Measurements from ENCODE around the gene CAPN10. TPM values are rescaled to one million over a fixed set of nuclear protein-coding genes. Genes with fewer than 3 reads are reported as not detected.

Gene CAPN10
- total and polyA plus RNA-seq, 4 donors, result 28.2 to 42.9 (median 33.5) TPM

- H3K9me3 ChIP-seq (ENCODE audit: control insufficient read depth in 4 of 4, insufficient read depth in 3 of 4, low read length in 3 of 4), result no peaks in the 10 kb centered on the region
- peaks cover 0 to 30% (median 0%) of the 10 kb centered on the region in 4 donors for H3K36me3 ChIP-seq (ENCODE audit: control insufficient read depth in 4 of 4, insufficient read depth in 4 of 4, low read length in 4 of 4)
- H3K27me3 ChIP-seq (ENCODE audit: control insufficient read depth in 3 of 3, insufficient read depth in 3 of 3, low read length in 2 of 3), result no peaks in the 10 kb centered on the region
- peaks cover 0 to 9% (median 5%) of the 10 kb centered on the region in 5 donors for H3K4me1 ChIP-seq (ENCODE audit: control insufficient read depth in 5 of 5, insufficient read depth in 5 of 5, low read length in 5 of 5)
- ATAC-seq (ENCODE audit: insufficient read depth, low FRiP score), result no peak
- TF ChIP-seq CTCF (IDR thresholded peaks at IDR 0.05; ENCODE audit: control extremely low read depth, extremely low read depth), result no peak
- DNase-seq, result no peak
- WGBS, 2 donors, result 84 to 94% methylated on average over 20 of the region's 20 CpGs
- H3K9ac ChIP-seq (ENCODE audit: insufficient read depth in 1 of 2, low read length in 2 of 2), result no peak overlapping the region
- no peak overlapping the region for H3K27ac ChIP-seq (ENCODE audit: low read depth in 1 of 2, low read length in 1 of 2)
- no peak overlapping the region for H3K4me3 ChIP-seq
These were observed 14.7 kb downstream of the CAPN10 start for GRCh38 chr2:240601061-240601830.

- H3K4me3 ChIP-seq, result no peak overlapping the region
- H3K36me3 ChIP-seq (ENCODE audit: control insufficient read depth in 4 of 4, insufficient read depth in 4 of 4, low read length in 4 of 4), result peaks cover 0 to 26% (median 0%) of the 10 kb centered on the region in 4 donors
- ATAC-seq (ENCODE audit: insufficient read depth, low FRiP score) (no peak), DNase-seq (no peak)
- no peak overlapping the region for H3K9ac ChIP-seq (ENCODE audit: insufficient read depth in 1 of 2, low read length in 2 of 2)
- no peaks in the 10 kb centered on the region for H3K27me3 ChIP-seq (ENCODE audit: control insufficient read depth in 3 of 3, insufficient read depth in 3 of 3, low read length in 2 of 3)
- H3K9me3 ChIP-seq (ENCODE audit: control insufficient read depth in 4 of 4, insufficient read depth in 3 of 4, low read length in 3 of 4), result no peaks in the 10 kb centered on the region
- WGBS, 2 donors, result 95 to 96% methylated on average over 11 of the region's 11 CpGs
- H3K4me1 ChIP-seq (ENCODE audit: control insufficient read depth in 5 of 5, insufficient read depth in 5 of 5, low read length in 5 of 5), result peaks cover 0 to 9% (median 5%) of the 10 kb centered on the region in 5 donors
- no peak overlapping the region for H3K27ac ChIP-seq (ENCODE audit: low read depth in 1 of 2, low read length in 1 of 2)
- TF ChIP-seq CTCF (IDR thresholded peaks at IDR 0.05; ENCODE audit: control extremely low read depth, extremely low read depth), result no peak
These were observed 15.3 kb downstream of the CAPN10 start for GRCh38 chr2:240601831-240602160.

GRCh38 chr2:240602266-240603050 lies 15.9 kb downstream of the CAPN10 start:
- no peak for ATAC-seq (ENCODE audit: insufficient read depth, low FRiP score)
- no peak overlapping the region for H3K4me3 ChIP-seq
- no peak for DNase-seq
- H3K4me1 ChIP-seq (ENCODE audit: control insufficient read depth in 5 of 5, insufficient read depth in 5 of 5, low read length in 5 of 5), result peaks cover 0 to 9% (median 5%) of the 10 kb centered on the region in 5 donors
- no peak for TF ChIP-seq CTCF (IDR thresholded peaks at IDR 0.05; ENCODE audit: control extremely low read depth, extremely low read depth)
- H3K27me3 ChIP-seq (ENCODE audit: control insufficient read depth in 3 of 3, insufficient read depth in 3 of 3, low read length in 2 of 3), result no peaks in the 10 kb centered on the region
- no peak overlapping the region for H3K9ac ChIP-seq (ENCODE audit: insufficient read depth in 1 of 2, low read length in 2 of 2)
- peaks cover 0 to 22% (median 0%) of the 10 kb centered on the region in 4 donors for H3K36me3 ChIP-seq (ENCODE audit: control insufficient read depth in 4 of 4, insufficient read depth in 4 of 4, low read length in 4 of 4)
- no peak overlapping the region for H3K27ac ChIP-seq (ENCODE audit: low read depth in 1 of 2, low read length in 1 of 2)
- no peaks in the 10 kb centered on the region for H3K9me3 ChIP-seq (ENCODE audit: control insufficient read depth in 4 of 4, insufficient read depth in 3 of 4, low read length in 3 of 4)
- whole genome bisulfite sequencing, 2 donors, result 91 to 93% methylated on average over 30 to 32 of the region's 32 CpGs
